DMS 273 (cell line): ENCODE results near the gene SPG7.
"Not testable (repeated sequence)": the region's sequence is repeated elsewhere in the genome, so short reads cannot be mapped to it uniquely, and the experiment has no call there.

Source experiments
- DNase-seq: peaks from one replicate; lab custom pipeline; 2025; ENCODE audit not compliant: unreplicated experiment; lab: John Stamatoyannopoulos, UW

SPG7 gene

DNA sequence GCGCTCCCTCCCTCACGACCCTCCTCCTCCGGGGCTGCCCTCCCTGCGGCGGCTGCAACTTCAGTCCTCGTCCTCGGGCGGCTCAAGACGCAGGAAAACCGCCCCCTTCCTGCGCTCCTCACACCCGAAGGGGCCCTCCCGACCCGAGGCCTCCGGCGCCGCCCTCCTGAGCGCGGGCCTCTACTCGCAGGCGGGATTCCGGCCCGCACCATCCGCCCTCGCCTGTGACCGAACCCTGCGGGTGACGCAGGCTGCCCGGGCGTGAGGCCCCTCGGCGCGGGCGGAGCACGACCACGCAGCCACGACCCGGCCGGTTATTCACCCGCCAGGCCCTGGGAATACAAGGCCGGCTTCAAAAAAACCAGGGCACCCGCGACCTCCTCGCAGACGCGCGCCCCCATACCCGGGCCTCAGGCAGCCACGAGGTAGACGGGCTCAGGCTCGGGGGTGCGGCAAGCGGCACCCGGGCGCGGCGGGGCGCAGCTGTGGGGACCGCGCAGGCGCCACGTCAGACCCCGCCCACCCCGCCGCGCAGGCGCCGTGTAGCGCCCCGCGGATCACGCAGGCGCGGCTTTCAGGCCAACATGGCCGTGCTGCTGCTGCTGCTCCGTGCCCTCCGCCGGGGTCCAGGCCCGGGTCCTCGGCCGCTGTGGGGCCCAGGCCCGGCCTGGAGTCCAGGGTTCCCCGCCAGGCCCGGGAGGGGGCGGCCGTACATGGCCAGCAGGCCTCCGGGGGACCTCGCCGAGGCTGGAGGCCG lies at the start of gene SPG7:
SPG7 (plus strand) TSS at position 570 of the 757 bp plus-strand sequence; CDS start at position 585, 15 bp downstream.
- DNase-seq = peak; percentile 95

DNA sequence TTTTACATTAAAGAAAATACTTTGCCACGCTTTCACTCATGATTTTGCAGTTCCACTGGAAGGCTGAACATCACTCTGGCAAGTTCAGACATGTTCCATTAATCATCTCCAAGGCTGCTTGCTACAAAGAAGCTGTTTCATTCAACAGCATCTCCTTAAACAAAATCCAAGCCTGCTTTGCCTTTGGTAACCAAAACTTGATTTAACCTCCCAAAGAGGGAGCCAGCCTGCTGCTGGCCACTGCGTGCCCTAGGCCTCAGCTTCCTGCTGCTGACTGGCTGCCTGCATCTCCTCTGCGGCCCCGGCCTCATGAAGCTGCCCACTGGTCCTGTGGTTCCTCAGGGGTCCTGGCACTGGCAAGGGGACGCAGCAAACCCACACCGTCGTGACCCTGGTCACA lies 49.7 kb upstream of the SPG7 start:
- DNase-seq = no peak

DNA sequence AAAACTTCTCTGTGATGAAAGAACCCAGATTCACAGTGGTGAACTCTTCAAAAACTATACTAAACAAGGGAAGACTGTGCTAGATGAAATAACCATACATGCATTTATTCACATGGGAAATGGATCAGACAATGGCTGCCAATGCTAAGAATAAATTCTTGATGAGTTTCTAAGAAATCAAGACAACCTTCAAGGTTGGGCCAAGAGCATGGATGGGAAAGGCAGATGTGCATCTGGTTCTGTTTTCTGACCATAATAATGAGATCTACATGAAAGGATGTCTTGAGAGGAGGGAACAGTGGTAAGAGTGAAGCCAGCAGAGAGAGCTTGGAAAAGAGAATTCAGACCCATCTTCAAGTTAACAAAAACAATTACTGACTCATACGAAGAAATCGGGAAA lies 49.2 kb upstream of the SPG7 start:
- no peak for DNase-seq

DNA sequence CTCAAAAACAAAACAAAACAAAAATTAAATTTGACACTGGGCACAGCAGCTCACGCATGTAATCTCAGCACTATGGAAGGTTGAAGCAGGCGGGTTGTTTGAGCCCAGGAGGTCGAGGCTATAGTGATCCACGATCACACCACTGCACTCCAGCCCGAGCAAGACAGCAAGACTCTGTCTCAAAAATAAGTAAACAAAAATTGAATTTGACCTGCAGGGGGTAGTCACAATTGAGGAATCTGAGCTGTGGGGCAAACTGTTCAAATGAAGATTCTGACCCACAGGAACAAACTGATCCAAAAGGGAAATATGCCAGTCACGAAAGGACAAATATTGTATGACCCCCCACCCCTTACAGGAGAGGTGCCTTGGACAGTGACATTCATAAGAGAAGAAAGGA lies 47.6 kb upstream of the SPG7 start:
- DNase-seq = no peak

DNA sequence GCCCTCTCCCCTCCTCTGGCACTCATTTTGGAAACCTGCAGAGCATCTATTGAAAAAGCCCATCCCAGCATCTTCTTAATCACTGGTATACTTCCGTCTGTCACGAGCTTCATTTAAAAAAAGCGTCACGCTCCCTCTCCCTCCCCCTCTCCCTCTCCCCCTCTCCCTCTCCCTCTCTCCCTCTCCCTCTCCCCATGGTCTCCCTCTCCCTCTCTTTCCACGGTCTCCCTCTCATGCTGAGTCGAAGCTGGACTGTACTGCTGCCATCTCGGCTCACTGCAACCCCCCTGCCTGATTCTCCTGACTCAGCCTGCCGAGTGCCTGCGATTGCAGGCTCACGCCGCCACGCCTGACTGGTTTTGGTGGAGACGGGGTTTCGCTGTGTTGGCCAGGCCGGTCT lies 46.3 kb upstream of the SPG7 start:
- DNase-seq = not testable (repeated sequence)

DNA sequence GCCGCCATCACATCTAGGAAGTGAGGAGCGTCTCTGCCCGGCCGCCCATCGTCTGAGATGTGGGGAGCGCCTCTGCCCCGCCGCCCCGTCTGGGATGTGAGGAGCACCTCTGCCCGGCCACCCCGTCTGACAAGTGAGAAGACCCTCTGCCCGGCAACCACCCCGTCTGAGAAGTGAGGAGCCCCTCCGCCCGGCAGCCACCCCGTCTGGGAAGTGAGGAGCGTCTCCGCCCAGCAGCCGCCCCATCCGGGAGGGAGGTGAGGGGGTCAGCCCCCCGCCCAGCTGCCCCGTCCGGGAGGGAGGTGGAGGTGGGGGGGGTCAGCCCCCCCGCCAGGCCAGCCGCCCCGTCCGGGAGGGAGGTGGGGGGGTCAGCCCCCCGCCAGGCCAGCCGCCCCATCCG lies 45.6 kb upstream of the SPG7 start:
- DNase-seq = not testable (repeated sequence)

DNA sequence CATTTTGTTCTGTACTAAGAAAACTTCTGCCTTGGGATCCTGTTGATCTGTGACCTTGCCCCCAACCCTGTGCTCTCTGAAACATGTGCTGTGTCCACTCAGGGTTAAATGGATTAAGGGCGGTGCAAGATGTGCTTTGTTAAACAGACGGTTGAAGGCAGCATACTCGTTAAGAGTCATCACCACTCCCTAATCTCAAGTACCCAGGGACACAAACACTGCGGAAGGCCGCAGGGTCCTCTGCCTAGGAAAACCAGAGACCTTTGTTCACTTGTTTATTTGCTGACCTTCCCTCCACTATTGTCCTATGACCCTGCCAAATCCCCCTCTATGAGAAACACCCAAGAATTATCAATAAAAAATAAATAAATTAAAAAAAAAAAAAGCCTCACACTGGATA lies 44.9 kb upstream of the SPG7 start:
- not testable (repeated sequence) for DNase-seq

DNA sequence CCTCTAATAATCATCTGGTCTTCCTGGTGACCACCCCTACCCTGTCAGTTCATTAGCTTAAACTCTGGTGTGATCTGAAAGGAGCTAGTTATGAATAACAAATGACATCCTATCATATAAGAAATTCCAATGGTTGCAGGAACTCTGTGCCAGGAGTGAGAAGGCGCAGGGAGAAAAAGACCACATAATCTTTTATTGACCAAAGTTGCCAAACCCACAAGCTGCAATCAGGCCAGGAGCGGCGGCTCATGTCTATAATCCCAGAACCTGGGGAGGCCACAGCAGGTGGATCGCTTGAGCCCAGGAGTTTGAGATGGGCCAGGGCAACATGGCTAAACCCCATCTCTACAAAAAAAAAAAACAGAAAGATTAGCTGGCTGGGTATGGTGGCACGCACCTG lies 41.3 kb upstream of the SPG7 start:
- no peak for DNase-seq

DNA sequence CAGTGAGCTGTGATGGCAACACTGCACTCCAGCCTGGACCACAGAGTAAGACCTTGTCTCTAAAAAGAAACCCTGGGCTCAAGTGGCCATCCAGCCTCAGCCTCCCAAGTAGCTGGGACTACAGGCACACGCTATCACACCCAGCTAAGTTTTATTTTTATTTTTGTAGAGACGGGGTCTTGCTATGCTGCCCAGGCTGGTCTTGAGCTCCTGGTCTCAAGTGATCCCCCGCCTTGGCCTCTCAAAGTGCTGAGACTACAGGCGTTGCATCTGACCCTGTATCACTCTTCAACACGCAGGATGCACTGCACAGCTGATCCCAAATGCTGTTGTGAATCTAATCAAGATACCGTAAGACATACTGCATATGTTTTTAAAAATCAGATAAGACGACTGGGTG lies 40.8 kb upstream of the SPG7 start:
- no peak for DNase-seq

DNA sequence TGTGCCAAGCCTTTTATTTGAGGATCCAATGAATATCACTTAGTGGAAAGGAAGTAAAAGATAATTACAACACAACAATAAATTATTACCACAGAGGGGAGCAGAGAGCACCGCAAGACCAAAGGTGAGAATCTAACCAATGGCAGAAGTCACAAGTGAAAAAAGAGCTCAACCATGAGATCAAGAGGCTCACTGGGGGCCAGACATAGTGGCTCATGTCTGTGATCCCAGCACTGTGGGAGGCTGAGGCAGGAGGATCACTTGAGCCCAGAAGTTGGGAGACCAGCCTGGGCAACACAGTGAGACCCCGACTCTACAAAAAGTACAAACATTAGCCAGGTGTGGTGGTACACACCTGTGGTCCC lies 35.5 kb upstream of the SPG7 start:
- DNase-seq = no peak

DNA sequence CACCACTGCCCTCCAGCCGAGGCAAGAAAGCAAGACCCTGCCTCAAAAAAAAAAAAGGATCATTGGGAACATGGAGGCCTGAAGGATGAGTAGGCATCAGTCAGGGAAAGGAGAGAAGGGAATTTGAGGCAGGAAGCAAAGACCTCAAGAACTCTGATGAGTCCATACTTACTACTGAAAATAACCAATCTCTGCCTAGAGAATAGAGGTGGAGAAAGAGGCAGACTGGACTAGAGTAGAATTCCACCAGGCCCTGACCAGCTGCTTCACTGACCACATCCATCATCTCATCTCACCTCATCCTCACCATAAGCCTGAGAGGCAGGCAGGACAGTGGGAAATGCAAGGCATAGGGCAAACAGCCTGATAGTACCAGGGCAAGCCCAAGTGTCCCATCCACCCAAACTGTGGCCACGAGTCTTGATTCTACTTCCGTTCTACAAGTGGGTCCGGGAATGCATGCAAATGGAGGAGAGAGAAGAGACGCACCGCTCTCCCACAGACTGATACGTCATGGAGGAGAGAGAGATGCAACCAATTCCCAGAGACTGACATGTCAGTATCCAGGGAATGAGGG lies 35.0 kb upstream of the SPG7 start:
- no peak for DNase-seq

DNA sequence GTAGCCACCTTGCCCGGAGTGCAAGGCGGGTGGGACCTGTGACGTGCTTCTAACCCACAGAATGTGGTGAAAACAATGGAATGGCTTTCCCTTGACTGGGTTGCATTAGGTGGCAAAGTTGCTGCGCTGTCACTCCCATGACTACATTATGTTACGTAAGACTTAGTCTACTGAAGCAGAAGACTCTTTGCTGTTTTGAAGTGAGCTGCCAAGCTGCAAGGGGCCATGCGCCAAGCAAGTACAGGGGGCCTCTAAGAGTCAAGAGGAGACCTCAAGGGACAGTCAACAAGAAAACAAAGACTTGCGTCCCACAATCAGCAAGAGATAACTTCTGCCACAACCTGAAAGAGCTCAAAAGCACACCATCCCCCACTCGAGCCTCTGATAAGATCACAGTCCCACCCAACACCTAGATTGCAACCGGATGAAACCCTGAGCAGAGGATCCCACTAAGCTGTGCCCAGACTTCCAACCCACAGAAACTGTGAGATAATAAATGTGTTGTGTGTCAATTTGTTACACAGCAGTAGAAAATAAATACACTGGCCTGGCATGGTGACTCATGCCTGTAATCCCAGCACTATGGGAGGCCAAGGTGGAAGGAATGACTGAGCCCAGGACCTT lies 34.3 kb upstream of the SPG7 start:
- no peak for DNase-seq

DNA sequence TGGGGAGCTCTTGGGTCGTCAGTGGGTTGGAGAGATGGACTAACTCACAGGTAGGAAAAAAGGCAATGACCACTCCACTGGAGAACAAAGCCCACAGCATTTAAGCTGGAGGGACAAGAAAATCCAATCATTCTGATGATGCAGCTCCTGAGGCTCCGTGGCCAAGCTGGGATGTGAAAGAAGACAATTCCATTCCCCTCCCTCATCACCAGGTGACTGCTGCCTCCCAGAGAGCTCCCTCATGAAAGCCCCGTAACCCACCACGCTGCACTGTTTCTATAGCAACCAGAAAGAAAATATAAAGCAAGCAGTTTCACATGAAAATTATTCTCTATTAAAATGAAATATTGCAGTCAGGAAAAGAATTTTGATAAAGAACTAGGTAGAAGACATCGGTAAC lies 33.1 kb upstream of the SPG7 start:
- DNase-seq = no peak

DNA sequence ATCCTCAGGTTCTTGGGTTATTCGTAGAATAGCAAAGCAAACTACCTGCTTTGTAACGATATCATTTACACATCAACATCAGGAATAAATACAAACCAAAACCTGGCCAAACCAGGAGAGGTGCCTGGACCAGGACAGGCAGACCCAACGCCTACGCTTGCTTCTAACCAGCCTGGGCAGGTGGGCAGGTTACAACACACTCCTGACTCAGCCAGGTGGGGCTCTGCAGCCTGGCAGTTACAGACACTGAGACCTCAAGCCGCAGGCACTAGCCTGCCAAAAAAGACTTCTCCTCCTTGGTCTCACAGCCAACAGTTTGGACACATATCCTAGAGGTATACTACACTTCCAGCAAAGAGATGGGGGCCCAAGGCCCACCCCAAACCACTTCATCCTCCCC lies 31.8 kb upstream of the SPG7 start:
- DNase-seq = no peak

DNA sequence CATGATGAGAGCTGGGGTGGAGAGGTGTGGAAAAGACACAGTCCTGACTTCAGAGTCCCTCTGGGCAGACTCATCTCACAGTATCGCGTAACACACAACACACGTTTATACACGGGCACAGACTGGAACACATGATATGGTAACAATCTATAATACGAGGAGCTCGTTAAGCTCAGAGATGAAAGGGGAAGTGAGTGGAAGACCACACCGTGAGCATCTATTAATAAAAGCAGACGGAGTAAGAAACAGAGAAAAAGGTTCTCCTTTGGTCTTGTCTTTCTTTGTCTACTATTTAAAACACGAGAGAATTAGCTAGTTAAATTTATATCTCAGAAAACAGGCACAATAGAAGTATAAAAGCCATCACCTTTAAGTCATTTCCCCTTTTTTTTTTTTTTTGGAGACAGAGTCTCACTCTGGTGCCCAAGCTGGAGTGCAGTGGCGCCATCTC lies 31.4 kb upstream of the SPG7 start:
- no peak for DNase-seq

DNA sequence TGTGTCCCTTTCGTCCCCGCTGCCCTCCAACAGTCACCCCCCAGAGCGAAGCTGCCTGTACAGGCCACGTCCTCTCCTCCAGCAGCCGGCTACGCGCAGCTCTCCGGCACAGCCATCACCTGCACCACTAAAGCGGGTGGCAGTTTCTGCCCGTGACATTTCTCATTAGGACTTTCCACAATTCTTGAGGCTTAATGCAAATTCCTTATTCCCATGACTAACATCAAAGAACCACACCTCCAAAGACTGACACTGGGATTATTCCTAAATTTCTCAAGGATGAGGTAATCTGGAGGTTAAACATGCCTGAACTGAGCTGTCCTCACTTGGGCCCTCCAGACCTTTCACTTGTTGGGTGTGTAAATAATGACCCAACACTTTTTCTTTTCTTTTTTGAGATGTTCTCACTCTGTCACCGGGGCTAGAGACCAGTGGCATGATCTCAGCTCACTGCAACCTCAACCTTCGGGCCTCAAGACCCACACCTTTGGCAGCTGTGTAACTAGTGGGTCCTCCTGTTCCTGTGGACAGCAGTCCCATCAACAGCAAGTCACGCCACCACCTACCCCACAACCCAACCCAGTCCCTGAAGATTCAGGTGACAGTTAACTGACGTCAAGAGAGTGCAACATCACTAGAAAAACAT lies 29.5 kb upstream of the SPG7 start:
- no peak for DNase-seq

DNA sequence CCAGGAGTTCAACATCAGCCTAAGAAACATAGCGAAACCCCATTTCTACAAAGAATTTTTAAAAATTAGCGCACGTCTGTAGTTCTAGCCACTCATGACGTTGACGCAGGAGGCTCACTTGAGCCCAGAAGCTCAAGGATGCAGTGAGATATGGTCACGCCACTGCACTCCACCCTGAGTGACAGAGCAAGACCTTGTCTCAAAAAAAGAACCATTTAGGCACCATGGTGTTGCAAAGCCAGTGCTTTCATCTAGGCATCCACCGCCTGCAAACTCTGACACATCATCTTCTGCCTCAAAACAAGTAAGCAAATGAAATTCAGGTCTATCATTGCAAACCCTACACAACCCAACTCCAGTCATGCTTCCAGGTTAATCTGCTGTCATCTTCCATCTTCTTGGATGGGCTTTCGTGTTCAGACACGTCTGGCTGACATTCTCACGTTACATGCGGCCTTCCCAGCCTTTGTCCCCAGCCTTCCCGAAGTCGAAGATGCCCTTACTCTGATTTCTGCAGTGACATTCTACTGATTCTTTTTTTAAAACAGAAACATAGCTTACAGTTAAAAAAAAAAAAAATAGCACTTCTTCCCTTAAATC lies 26.7 kb upstream of the SPG7 start:
- DNase-seq = no peak

DNA sequence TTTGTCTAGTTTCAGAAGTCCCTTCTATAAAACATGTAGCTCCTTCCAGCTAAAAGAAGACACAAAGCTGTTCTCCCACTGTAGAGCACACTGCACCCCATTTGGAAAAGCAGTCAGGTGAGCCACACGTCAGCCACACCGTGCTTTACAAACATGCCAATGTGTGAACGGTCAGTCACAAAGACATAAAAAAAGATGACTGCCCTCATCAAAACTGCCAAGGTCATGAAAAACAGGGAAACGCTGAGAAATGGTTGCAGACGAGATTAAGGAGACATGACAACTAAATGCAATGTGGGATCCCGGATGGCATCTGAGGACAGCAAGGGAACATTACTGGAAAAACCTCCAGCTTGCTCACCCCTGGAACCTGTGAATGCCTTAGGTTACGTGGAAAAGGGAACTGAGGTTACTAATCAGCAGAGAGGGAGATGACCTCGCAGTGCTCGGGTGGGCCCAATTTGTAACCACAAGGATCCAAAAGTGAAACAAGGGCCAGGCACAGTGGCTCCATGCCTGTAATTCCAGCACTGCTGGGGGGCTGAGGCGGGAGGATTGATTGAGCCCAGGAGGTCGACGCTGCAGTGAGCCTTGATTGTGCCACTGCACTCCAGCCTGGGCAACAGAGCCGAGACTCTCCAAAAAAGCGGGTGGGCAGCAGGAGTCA lies 25.9 kb upstream of the SPG7 start:
- DNase-seq = no peak

DNA sequence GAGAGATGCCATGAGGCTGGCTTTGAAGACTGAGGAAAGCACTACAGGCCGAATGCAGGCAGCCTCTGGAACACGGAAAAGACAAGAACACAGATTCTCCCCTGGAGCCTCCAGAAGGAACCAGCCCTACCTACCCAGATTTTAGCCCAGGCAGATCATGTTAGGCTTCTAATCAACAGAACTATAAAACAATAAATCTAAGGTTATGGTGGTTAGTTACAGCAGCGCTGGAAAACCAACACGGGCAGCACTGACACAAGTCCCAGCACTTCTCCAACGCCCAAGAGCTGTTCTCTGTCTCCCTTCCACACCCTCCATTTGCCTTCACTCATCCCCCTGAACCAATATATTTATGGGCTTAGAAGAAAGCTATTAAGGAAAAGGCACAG lies 25.4 kb upstream of the SPG7 start:
- DNase-seq = no peak

DNA sequence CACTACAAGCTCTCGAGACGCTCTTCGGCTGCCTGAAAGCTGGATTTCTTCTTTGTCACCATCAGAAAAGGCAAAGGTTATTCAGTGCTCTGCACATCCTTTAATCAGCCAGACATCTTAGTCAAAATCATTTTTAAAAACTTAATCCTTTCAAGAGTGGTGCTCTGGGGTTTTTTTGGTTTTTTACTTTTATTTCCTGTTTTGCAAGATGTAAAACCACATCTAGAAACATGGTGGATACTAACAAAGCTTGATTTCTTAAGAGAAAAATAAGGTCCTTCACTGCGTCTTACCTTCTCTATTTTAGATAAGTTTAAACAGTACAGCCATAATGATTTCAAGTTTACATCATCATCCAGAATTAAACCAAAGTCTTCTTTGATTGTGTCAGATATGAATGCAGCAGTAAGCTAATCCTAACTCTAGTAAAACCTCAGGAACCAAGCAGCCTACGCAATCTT lies 24.1 kb upstream of the SPG7 start:
- no peak for DNase-seq
